Effector CD8-positive, alpha-beta T cell (primary cell): ENCODE results near the gene DPYSL4.
"Not testable (repeated sequence)": the region's sequence is repeated elsewhere in the genome, so short reads cannot be mapped to it uniquely, and the experiment has no call there.

Source experiments
- DNase-seq: peaks from one replicate; lab custom pipeline; 2025; lab: John Stamatoyannopoulos, UW

Gene DPYSL4

DNA sequence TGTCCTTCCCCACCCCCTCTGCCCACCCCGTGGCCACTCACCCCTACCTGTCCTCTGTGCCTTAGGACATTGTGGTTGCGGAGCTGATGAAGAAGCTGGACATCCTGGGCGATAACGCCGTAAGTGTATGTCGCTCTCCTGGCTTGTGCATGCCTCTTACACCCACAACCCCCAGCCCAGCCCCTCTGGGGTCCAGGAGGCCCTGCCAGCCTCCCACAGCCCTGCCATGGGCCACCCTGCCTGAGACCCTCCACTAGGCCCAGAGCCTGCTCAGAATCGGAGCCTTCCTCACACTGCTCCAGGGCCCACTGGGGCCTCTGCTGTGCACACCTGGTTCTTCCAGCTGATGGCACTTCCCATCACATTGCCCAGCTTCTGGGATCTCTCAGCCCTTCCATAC lies 36.8 kb upstream of the DPYSL4 start:
- no peak for DNase-seq

DNA sequence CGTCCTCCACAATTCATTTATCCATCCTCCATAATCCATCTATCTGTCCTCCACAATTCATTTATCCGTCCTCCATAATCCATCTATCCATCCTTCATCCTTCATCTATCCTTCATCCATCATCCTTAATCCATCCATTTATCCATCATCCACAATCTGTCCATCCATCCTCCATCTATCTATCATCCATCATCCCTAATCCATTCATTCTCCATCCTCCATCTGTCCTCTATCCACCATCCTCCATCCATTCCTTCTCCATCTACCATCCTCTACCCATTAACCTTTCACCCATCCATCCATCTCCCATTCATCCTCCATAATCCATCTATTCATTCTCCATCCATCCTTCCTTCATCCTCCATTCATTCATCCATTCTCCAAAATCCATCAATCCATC lies 36.0 kb upstream of the DPYSL4 start:
- no peak for DNase-seq

DNA sequence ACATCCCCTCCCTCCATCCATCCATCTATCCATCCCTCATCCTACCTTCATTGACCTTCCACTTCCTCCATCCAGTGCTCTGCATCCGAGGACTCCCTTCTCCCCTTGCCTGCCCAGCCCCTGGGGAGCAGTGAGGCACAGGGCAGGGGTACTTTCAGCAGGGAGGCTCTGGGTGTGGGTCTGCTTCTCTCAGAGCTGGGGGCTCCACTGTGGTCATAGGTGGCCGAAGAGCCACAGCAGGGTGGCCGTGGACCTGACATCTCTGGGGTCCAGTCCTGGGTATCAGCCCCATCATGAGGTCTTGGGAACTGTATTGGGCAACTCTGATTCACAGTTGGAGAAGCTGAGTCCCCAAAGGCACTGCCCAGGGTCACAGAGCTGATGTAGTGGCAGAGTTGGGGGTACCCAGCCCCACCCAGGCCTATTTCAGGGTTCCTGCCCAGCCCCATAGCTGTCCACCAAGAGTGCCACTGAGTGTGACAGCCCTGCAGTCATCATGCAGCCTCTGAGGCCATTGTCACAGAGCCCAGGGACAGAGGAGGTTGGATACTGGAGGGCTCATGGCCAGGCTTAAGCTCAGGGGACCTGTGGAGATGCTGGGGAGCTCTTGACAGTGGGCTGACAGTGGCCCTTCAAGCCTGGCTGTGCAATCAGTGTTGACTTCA lies 35.3 kb upstream of the DPYSL4 start:
- DNase-seq: no peak

DNA sequence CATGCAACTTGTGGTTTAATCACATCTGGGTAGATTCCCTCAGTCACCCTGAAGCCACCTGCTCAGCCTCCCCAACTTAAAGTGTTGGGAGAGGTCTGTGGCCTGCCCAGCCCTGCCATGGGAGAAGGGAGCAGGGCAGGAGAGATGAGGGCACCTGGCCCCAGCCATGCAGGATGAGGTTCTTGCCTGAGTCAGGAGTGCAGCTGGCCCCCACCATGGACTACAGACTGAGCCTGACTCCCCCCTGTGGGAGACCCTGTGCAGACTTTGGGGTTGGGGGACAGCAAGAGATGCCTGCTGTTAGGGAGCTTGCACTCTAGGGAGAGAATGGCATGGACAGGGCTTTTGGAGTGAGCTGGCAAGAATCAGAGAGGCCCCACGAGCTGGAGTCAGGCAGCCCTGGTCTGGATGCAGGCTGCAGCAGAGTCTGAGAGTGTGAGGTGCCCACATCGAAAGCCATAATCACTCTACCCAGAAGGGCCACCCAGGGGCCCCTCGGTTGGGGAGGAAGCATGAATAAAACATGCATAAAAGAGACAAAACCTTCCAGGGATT lies 34.7 kb upstream of the DPYSL4 start:
- no peak for DNase-seq

DNA sequence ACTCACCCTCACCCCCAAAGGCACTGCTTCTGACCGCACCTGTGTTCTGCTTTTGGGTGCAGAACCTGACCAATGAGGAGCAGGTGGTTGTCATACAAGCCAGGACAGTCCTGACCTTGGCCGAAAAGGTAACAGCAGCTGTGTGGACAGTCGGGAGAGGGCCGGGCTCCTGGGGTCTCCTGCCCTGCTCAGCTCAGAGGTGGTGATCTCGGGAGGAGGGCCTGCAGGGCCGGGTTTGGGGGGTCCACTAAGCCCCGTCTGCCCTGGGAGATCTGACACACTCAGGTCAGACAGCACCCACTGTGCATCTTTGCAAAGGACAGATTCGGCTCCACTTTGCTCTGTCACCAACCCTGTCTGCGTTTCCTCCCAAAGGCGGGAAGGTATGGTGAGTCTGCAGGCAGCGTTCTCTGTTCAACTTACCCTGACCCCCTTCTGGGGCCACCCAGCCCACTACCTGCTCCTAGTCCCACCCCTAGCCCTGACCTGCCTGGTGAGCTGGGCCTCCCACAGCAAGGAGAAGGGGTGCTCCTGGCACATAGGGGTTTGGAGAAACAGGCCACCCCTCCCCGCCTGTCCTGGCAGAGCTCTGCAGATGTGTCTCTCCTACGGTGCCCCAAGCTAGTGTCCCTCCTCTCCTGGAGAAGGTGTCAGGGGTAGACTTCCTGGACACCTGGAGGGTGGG lies 33.7 kb upstream of the DPYSL4 start:
- no peak for DNase-seq

DNA sequence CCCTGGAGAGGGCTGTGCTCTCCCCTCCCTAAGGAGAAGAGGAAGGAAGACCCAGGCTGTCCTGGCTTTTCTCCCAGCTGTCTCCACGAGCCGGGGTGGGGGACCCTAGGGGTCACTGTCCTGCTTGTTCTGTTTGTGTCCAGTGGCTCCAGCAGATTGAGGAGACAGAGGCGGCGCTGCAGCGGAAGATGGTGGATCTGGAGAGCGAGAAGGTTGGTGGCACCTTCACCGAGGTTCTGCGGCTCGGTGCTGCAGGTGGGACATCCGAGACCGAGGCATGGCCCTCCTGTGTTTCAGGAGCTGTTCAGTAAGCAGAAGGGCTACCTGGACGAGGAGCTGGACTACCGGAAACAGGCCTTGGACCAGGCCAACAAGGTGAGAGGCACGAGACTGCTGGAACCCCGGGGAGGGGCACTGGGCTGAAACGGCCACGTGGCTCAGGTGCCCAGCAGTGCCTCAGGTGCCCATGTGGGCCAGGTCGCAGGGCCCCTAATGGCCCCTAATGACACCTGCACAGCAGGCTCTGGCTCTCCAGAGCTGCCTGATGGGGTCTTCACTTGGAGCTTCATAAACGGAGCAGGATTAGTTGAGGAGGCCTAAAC lies 33.0 kb upstream of the DPYSL4 start:
- DNase-seq: no peak

DNA sequence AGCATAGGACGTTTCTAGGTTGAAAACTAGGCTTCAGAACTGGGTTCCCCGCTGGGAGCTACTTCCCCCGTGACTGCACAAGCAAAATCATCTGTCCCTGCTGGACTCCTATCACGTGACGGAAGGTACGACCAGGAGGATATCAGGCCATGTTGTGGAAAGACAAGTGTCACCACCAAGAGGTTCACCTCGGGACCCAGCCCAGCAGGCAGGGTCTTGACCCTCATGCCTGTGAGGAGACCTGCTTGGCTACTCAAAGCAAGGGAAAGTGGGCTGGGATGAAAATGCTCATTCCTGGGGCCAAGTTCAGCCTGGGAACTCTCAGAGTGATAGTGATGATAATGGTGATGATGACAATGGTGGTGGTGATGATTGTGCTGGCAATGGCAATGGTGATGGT lies 32.3 kb upstream of the DPYSL4 start:
- no peak for DNase-seq

DNA sequence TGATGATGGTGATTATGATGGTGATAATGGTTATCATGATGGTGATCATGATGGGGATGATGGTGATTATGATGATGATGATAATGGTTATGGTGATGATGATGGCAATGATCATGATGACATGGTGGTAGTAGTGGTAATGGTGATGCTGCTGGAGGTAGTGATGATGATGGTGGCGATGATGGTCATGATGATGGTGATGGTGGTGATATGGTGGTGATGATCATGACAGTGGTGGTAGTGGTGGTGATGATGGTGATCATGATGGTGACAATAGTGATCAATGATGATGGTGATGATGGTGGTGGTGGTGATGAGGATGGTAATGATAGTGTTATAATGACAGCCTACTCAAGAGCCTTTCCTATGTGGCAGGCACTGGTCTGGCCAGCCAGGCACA lies 31.8 kb upstream of the DPYSL4 start:
- no peak for DNase-seq

DNA sequence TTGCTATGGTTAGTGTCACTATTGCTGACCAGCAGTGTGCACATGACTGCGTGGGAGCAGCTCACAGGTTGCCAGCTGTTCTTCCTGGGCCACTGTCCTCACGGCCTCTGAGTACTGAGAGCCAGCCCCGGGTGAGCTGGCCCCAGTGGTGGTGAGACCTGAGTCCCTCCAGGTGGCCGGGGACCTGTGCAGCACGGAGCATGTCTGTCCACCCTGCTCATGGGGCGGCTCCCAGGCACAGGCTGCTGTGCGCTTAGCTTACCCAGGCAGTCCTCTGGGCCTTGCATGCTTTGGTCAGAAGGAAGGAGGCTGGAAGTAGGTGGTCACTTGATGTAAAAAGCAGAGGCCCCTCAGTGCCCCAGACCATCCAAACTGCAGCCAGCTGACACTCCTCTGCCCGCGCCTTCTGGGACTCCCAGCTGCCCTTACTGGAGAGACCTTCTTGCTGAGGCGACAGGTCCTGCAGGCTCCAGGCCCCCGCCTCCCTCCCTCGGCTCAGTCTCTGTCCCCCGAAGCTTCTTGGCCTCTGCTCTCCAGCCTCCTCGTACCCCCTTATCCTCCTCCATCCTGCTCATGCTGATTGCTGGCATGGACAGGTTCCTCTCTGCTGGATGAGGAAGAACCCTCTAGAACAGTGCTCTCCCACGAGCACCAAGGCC lies 30.9 kb upstream of the DPYSL4 start:
- DNase-seq: no peak

DNA sequence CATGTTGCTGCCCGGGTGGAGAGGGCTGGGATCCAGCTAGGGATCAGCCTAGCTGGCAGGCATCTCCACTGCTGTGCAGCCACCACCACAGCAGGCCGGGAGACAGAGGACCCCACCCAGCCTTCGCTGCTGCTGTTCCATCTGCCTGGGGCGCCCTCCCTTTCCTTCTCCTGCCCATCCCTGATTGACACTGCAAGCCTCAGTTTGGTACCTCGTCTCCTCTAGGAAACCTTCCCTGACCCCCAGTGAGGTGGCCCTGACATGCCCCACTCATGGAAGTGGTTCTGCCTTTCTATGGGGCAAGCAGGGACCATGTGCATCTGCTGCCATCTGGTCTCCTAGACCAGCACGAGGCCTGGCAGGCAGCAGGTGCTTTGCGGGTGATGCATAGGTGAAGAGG lies 30.4 kb upstream of the DPYSL4 start:
- DNase-seq: no peak

DNA sequence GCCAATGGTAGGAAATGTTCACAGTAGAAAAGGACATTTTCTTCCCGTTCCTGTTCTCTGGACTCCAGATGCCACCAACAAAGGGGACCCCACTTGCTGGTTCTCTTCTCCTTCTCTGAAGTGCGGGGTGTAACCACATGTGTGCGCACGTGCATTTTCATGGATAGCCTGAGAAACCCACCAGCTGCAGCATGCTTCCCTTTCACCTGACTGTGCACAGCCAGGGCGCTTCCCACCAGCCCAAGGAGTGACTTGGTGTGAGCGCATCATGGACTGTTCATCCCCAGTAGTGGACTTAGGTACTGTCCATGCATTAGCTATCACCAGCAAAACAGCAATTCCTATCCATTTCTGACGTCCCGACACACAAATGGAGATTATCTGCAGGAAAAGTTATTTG lies 29.6 kb upstream of the DPYSL4 start:
- DNase-seq: no peak

DNA sequence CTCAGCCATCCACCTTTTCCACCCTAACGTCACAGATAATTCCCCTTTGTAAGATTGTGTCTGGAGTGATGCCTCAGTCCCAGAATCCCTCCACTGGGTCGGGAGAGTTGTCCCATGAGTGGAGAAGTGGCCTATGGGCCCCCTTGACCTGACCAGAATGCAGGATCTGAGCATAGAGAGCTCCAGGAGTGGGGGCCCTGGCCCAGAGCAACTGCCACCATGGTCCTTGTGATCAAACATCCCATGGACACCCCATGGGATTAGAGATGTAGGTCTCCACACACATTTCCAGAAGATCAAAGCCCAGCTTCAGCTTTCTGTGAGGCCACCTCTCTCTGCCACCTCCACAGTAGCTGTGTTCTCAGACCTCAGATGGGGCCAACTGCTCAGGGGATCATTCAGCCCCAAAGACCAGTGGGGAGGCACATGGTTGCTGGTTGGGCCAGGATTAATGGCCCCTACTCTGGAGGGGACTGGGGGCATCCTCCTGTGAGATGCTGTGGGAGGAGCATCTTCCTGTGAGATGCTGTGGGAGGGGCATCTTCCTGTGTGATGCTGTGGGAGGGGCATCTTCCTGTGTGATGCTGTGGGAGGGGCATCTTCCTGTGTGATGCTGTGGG lies 28.5 kb upstream of the DPYSL4 start:
- DNase-seq: peak; percentile 5

DNA sequence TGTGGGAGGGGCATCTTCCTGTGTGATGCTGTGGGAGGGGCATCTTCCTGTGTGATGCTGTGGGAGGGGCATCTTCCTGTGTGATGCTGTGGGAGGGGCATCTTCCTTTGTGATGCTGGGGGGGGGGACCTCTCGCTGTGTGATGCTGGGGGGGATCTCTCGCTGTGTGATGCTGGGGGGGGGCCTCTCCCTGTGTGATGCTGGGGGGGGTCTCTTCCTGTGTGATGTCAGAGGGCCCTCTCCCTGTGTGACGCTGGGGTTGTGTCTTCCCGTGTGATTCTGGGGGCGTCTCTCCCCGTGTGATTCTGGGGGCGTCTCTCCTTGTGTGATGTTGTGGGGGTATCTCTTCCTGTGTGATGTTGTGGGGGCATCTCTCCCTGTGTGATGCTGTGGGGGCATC lies 27.9 kb upstream of the DPYSL4 start:
- peak; percentile 7 for DNase-seq

DNA sequence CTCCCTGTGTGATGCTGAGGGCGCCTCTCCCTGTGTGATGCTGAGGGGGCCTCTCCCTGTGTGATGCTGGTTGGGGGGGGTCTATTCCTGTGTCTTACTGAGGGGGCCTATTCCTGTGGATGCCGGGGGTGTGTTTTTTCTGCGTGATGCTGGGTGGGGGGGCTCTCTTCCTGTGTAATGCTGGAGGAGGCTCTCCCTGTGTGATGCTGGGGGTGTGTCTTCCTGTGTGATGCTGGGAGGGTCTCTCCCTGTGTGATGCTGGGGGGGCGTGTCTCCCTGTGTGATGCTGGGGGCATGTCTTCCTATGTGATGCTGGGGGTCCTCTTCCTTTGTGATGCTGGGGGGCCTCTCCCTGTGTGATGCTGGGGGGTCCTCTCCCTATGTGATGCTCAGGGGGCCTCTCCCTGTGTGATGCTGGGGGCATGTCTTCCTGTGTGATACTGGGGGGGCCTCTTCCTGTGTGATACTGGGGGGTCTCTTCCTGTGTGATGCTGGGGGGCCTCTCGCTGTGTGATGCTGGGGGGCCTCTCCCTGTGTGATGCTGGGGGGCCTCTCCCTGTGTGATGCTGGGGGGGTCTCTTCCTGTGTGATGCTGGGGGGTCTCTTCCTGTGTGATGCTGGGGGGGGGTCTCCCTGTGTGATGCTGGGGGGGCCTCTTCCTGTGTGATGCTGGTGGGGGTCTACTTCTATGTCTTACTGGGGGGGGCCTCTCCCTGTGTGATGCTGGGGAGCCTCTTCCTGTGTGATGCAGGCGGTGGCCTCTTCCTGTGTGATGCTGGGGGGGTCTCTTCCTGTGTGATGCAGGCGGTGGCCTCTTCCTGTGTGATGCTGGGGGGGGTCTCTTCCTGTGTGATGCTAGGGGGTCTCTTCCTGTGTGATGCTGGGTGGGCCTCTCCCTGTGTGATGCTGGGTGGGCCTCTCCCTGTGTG lies 27.2 kb upstream of the DPYSL4 start:
- DNase-seq: peak; percentile 23

DNA sequence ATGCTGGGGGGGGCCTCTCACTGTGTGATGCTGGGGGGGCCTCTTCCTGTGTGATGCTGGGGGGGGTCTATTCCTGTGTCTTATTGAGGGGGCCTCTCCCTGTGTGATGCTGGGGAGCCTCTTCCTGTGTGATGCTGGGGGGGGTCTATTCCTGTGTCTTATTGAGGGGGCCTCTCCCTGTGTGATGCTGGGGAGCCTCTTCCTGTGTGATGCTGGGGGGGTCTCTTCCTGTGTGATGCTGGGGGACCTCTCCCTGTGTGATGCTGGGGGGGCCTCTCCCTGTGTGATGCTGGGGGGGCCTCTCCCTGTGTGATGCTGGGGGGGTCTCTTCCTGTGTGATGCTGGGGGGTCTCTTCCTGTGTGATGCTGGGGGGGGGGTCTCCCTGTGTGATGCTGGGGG lies 26.5 kb upstream of the DPYSL4 start:
- not testable (repeated sequence) for DNase-seq

DNA sequence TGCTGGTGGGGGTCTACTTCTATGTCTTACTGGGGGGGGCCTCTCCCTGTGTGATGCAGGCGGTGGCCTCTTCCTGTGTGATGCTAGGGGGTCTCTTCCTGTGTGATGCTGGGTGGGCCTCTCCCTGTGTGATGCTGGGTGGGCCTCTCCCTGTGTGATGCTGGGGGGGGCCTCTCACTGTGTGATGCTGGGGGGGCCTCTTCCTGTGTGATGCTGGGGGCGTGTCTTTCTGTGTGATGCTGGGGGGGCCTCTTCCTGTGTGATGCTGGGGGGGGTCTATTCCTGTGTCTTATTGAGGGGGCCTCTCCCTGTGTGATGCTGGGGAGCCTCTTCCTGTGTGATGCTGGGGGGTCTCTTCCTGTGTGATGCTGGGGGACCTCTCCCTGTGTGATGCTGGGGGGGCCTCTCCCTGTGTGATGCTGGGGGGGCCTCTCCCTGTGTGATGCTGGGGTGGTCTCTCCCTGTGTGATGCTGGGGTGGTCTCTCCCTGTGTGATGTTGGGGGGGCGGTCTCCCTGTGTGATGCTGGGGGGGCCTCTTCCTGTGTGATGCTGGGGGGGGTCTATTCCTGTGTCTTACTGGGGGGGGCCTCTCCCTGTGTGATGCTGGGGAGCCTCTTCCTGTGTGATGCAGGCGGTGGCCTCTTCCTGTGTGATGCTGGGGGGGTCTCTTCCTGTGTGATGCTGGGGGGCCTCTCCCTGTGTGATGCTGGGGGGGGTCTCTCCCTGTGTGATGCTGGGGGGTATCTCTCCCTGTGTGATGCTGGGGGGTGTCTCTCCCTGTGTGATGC lies 25.7 kb upstream of the DPYSL4 start:
- DNase-seq: peak; percentile 9

DNA sequence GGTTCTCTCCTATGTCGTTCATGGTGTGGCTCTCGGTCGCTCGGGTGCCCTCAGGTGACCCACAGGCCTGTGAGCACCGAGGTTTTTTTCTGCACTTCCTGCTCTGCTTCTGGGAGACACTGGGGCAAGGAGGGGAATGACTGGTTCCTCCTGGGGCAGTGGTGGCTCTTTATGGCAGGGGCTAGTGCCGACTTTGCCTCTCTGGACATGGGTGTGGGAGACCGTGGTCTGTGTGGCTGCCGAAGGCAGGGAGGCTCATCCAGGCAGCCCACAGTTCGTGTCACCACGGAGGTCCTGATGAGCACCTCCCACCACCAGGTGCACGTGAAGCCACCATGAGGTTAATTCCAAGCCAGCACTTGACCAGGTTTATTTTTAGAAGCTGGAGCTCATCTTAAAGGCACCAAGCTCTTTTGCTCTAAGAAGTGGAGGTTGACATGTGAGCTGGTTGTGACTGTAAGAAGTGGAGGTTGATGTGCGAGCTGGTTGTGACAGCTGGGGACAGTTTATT lies 24.7 kb upstream of the DPYSL4 start:
- DNase-seq: peak; percentile 5

DNA sequence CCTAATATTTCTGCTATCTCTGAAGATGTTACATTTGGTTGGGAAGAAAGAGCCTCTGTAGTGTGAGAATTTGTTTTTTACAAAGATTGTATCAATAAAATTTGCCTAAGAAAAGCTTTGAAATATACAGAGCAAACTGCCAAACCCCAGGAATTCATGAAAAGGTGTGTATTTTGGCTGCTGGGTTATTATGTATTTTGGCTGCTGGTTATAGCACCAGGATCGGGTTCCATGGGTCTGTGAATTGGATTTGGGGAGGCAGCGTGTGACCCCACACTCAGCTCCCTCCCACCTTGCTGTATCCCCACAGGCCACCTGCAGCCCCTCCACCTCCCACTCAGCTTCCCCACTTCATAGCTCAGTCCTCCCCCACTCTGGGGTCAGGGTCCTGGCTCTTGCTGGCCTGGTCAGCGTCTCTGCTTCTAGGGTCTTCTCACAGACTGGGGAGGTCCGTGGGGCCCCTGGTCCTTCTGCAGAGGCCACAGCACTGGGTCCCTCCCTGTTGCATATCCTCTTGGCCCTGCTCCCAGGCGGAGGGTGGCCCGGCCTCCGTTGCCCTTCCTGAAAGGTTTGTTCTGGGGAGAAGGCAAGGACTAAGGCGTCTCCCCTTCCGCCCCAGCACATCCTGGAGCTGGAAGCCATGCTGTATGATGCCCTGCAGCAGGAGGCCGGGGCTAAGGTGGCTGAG lies 24.0 kb upstream of the DPYSL4 start:
- no peak for DNase-seq

DNA sequence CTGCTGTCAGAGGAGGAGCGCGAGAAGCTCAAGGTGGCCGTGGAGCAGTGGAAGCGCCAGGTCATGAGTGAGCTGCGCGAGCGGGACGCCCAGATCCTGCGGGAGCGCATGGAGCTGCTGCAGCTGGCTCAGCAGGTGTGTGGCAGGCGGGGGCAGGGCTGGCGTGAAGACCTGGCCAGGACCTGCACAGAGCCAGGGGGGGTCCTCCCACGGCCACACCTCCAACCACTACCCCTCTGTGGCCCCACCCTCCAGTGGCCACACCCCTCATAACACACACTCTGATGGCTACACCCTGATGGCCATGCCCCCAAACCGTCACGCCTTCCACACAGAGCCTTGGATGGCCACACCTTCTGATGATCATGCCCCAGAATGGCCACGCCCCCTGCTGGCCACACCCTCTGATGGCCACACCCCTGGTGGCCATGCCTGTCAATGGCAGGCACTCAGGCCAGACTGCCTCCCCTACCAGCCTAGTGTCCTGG lies 23.4 kb upstream of the DPYSL4 start:
- peak; percentile 8 for DNase-seq
